Activated CD4-positive, alpha-beta T cell treated with anti-CD3 and anti-CD28 coated beads, Interleukin-2, amount 50 U/mL, for 1 hour (primary cell): Measurements from ENCODE around the gene MIP.
"Not testable (repeated sequence)": the region's sequence is repeated elsewhere in the genome, so short reads cannot be mapped to it uniquely, and the experiment has no call there.

ENCODE experiments used
- DNase-seq: peaks from one replicate; pipeline ENCODE4 v3.0.0-alpha.2; 2020

MIP gene

DNA sequence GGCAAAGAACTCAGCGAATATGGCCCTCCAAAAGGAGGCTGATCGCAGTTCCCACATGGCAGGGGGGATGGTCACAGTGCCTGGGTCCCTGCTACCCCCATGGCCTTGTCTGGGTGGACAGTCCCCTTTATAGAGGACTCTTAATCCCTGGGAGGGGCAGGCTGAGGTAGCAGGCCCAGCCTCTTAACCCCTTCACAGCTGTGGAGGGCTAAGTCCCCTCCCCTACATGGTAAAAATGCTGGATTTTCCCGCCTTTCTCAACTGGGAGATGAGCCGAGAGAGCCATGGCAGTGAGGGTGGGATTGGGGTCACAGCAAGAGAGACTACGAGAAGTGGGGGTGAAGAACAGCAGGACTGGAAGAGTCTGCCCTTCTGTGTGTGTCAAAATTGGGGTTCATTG lies at the start of gene MIP:
Gene MIP (minus strand): TSS at position 101 of the 400 bp plus-strand sequence. CDS start 44 bp downstream, at position 57.
- DNase-seq, result no peak

DNA sequence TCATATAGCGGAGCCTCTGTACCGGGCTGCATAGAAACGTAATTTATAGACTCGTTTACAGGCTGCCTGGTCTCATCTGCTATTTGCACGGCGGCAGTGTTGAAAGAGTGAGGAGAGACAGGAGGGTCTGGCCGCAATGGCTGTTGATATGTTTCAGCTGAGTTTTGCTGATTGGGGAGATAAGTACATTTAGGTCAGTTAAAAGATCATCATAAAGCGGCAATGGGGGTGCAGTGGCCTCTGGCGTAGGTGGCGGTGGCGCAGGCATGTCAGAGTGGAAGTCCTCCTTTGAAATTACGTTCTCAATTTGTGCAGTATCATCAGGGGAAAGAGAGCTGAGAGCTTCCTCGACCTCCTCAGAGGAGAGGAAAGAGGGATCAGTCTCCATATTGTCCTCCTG lies 45.4 kb upstream of the MIP start:
- DNase-seq, result not testable (repeated sequence)

DNA sequence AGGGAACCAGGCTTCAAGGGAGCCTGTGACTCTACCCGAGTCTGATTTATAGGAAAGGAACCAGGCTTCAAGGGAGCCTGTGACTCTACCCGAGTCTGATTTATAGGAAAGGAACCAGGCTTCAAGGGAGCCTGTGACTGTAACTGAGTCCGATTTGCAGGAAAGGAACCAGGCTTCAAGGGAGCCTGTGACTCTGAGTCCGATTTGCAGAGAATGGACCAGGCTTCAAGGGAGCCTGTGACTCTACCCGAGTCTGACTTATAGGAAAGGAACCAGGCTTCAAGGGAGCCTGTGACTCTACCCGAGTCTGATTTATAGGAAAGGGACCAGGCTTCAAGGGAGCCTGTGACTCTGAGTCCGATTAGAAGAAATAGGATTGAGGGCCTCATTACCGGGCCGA lies 45.0 kb upstream of the MIP start:
- not testable (repeated sequence) for DNase-seq

DNA sequence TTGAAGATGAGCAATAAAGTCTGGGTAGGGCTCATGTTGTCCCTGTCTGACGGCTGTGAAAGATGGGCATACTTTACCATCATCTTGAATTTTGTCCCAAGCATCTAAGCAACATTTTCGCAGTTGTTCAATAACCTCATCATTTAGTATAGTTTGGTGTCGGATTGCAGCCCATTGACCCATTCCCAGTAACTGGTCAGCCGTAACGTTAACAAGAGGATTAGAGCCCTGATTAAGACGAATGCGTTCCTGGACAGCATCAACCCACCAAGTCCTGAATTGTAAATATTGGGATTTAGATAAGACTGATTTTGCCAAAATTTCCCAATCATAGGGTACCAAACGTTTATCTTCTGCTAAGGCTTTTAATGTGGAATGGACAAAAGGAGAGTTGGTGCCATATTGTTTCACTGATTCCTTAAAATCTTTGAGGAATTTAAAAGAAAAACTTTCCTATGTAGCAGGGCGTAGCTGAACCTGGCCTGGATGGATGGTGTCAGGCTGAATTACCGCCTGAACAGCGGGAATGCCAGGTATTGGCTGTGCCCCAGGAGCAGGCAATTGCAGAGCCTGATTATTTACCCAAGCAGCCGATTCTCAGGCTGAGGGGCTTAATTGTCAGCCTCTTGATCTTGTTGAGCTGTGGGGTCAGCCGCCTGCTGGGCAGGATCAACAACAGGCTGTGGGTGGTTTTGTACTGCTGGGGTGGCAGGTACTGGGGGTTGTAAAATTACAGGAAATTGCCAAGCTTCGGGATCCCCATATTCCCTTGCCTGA lies 43.9 kb upstream of the MIP start:
- DNase-seq, result not testable (repeated sequence)

DNA sequence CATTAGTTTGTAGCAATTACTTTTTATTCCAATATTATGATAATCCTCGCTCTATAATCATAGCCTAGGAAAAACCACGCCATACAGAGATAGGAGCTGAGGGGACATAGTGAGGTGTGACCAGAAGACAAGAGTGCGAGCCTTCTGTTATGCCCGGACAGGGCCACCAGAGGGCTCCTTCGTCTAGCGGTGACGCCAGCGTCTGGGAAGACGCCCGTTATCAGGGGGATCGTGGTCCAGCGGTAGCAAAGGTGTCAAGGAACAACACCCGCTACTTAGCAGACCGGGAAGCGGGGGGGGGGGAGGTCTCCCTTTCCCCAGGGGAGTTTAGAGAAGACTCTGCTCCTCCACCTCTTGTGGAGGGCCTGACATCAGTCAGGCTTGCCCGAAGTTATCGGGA lies 42.2 kb upstream of the MIP start:
- peak; percentile 50 for DNase-seq

DNA sequence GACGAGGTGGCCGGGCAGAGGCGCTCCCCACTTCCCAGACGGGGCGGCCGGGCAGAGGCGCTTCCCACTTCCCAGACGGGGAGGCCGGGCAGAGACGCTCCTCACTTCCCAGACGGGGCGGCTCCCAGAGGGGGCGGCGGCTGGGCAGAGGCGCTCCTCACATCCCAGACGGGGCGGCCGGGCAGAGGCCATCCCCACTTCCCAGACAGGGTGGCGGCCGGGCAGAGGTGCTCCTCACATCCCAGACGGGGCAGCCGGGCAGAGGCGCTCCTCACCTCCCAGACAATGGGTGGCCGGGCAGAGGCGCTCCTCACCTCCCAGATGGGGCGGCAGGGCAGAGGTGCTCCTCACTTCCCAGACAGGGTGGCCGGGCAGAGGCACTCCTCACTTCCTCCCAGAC lies 40.0 kb upstream of the MIP start:
- DNase-seq, result not testable (repeated sequence)

DNA sequence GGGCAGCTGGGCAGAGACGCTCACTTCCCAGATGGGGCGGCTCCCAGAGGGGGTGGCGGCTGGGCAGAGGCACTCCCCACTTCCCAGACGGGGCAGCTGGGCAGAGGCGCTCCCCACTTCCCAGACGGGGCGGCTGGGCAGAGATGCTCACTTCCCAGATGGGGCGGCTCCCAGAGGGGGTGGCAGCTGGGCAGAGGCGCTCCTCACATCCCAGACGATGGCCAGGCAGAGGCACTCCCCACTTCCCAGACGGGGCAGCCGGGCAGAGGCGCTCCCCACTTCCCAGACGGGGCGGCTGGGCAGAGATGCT lies 39.6 kb upstream of the MIP start:
- not testable (repeated sequence) for DNase-seq

DNA sequence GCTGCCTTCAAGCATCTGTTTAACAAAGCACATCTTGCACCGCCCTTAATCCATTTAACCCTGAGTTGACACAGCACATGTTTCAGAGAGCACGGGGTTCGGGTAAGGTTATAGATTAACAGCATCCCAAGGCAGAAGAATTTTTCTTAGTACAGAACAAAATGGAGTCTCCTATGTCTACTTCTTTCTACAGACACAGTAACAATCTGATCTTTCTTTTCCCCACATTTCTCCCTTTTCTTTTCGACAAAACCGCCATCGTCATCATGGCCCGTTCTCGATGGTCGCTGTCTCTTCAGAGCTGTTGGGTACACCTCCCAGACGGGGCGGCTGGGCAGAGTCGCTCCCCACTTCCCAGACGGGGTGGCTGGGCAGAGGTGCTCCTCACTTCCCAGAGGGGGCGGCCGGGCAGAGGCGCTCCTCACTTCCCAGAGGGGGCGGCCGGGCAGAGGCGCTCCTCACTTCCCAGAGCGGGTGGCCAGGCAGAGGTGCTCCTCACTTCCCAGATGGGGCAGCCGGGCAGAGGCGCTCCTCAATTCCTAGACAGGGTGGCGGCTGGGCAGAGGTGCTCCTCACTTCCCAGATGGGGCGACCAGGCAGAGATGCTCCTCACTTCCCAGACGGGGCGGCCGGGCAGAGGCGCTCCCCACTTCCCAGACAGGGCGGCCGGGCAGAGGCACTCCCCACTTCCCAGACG lies 39.1 kb upstream of the MIP start:
- DNase-seq, result not testable (repeated sequence)

DNA sequence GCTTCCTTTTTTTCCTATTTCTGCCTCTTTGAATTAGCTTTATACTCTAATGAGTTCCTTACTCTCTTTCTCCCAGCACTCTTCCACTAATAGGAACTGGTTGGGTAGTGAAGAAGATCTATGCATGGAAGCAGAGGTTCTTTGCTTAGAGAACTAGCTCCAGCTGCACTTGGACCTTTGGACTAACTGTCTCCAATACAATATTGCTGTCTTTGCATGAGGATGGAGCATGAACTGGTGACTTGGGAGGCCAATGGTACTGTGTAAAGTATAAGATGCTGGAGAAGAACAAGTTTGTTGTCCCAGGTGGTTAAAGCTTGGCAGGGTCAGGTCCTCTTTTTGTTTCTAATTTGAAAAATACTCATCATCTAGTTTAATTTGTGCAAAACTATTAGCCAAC lies 35.9 kb upstream of the MIP start:
- no peak for DNase-seq

DNA sequence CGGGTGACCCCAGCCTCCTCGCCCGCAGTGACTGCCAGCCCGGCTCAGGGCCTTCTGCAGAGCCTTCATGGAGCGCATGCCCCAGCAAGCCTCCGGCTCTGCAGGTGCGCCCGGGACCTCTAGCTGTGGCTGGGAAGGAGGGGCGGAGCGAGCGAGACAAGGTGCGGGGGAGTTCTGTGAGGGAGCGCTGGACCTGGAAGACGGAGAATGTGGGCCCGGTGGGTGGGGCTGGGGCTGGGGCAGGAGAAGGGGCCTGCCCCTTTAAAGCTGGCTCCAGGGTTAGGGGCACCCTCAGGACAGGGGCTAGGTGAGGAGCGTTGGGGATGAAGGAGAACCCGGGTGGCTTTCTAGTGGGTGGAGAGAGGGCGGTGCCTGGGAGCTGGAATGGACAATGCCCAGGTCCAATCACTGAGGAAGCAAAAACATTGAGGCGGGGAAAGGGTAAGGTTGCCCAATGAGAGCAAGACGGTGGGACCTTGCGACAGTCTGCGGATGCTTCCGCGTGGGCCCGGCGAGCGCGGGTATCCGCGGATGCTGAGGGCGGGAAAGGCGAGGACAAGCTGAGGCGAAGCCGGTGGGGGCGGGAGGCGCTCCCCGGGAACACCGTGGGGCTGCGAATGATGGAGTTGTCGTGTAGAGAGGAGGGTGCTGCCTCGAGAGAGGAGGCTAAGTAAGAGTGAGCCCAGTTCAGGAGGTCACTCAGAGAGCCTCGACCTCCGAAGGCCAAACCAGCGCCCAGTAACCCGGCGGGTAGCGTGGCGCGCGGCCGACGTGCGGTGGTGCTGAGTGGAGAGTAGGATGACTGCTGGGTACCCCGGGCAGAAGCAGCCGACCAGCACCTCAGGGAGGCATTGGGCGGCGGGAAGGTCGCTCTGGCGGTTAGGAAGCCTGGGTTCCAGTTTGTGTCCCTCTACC lies 33.8 kb upstream of the MIP start, which contains the start of gene GLS2:
Gene GLS2 (minus strand): TSS at position 121 of the 915 bp plus-strand sequence. CDS start 43 bp downstream, at position 78.
- DNase-seq, result peak; percentile 65

DNA sequence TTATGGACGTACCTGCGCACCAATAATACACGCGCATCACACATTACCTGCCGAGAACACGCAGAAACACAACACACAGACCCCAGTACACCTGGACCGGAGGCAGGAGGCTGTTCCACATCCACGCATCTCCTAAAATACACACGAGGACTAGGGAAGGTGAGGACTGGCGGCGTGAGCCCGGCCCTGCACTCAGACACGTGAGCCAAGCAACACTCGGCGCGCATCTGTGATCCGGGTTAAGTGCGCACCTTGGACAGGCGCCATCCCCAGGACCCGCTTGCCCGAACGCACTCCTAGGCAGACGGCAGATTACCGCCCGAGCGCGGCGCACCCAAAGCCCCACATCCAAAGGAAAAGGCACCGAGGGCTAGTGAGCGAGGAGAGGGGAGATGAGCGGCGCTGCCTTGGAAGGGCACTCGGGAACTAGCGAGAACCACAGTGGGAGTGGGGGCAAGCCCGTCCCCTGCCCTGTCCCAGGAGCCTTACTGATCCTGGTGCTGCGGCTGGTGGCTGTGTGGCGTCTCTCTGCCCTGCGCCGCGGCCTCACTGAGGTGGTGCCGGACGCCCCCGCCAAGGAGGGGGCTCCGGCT lies 33.1 kb upstream of the MIP start:
- DNase-seq, result peak; percentile 22

DNA sequence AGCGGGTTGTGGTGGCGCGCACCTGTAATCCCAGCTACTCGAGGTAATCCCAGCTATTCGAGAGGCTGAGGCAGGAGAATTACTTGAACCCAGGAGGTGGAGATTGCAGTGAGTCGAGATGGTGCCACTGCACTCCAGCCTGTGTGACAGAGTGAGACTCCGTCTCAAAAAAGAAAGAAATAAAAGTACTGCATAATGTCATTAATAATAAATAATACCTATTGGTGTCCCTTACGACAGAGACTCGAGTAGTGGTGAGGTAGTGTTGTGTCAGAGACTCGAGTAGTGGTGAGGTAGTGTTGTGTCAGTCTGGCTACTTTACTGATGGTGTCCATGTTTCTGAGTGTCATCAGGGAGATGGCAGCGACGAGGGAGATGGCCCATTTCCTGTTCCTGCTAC lies 32.2 kb upstream of the MIP start:
- no peak for DNase-seq

DNA sequence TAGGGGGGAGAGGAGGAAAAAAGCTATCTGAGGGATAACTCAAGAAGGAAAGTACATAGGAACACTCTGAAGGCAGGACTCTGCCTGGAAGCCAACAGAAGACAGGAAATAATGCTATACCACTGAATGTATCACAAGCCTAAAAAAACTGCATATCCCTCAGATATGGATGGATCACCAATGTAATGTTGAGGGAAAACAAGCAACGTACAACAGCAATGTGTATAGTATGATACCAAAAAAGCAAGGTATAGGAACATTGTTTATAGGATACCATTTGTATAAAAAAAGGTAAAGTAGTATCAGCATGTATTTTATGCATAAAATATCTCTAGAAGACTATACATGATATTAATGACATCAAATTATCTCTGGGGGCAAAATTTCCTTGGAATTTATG lies 30.1 kb upstream of the MIP start:
- no peak for DNase-seq

DNA sequence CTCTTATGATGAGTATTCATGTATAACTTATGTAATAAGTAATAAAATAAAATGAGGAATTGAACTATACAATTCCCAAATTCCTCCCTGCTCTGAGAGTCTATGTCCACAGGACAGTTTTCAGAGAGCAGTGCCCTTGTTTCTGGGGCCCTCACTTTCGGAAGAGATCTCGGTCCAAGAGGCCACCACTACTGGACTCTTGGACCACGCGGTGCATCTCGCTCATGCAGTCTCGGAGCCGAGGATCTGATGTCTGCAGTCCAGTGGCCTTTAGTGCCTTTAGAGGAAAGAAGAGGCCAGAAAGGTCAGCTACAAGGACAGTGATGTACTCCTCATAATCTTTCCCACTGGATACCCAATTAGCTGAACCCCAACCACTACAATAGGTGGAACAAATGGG lies 25.2 kb upstream of the MIP start:
- DNase-seq, result no peak

DNA sequence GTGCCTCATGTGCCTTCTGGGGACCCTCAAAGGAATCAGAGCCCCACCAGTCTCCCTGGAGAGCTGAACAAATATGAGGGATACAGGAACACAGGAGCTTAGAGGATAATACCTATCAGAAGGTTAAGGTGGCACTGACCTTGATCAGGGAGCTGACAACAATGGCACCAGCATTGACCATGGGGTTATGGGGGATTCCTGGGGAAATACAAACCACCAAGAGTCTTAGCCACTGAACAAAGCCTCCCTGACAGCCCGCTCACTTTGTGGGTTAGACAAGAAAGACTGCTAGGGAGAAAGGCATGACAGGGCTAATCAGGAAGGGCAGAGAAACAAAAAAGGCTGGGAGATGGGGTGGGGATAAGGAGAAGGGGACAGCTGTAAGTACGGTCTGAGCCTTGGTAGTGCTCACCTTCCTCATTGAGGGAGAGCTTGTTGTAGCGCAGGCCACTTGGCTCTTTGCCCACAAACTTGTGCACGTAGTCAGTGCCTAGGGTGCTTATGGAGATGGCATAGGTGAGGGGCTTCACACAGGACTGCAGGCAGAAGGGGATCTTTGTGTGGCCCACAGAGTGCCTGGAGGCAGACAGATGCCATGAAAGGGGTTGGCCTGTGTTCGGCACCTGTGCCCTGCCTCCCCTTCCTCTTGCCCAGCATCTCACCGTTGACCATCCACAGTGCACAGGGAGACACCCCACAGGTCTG lies 23.2 kb upstream of the MIP start:
- no peak for DNase-seq

DNA sequence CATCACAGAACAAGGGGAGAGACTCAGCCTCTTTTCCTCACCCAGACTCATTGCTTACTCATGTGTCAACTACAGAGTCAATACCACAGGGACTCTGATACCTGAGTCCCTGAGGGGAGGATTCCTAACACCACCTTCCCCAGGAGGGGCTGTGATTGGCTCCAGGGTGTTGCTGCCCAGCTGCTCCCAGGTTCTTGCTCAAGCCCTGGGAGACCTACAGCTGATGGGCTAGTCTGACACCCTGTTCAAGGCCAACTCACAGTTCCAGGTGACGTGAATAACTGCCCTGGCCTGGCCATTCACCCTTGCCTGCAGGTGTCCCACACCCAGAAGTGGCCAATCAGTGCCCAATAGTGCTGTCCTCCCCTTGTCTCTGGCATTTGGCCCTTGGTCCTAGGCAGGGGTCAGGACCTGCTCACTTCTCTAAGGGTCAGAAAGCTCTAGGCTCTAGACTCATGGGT lies 22.5 kb upstream of the MIP start:
- no peak for DNase-seq

DNA sequence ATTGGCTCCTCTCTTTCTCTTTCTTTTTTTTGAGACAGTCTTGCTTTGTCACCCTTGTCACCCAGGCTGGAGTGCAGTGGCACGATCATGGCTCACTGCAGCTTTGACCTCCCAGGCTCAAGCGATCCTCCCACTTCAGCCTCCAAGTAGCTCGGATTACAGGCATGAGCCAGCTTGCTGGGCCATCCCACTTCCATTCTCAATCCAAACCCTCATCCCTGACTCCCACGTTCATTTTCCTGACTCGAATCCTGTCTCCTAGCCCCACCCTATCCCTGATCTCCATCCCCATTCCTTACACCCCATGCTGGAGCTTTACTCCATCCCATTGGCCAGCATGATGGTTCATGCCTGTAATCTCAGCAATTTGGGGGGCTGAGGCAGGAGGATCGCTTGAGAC lies 21.7 kb upstream of the MIP start:
- no peak for DNase-seq

DNA sequence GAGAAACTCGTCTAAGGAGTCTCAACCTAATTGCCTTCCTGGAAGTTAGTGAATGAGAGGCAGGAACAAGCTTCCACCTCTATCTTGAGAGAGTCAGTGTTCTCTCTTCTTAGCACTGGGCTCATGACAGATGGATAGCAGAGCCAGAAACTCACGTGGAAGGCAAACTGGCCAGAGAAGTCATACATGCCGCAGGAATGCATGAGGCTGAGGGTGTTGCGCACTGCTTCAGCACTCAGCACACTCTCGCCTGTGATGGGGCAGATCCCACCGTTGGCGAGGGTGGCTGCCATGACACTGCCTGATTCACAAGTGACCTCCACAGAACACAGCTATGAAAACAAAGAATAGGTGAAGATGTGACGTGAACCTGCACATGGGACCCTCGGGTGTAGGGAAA lies 19.9 kb upstream of the MIP start:
- DNase-seq, result no peak

DNA sequence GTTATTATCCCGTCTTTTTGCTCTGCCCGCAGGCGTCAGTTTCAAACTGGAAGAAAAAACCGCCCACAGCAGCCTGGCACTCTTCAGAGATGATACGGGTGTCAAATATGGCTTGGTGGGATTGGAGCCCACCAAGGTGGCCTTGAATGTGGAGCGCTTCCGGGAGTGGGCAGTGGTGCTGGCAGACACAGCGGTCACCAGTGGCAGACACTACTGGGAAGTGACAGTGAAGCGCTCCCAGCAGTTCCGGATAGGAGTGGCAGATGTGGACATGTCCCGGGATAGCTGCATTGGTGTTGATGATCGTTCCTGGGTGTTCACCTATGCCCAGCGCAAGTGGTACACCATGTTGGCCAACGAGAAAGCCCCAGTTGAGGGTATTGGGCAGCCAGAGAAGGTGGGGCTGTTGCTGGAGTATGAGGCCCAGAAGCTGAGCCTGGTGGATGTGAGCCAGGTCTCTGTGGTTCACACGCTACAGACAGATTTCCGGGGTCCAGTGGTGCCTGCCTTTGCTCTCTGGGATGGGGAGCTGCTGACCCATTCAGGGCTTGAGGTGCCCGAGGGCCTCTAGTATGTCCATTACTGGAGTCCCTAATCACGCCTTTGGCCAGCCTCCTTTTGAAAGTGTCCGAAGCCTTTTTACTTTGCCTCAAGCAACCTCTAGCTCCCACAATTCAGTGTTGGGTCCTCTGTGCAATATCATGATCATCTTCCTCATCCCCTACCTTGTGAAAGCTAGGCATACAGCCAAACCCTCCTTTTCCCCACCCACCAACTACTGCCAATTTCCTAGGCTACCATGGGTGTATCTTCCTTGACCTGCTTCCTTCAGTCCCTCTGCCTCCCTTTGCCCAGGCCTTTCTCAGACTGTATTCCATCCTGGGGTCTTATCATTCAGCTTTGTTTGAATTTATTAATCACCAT lies 14.8 kb upstream of the MIP start:
- DNase-seq, result no peak

DNA sequence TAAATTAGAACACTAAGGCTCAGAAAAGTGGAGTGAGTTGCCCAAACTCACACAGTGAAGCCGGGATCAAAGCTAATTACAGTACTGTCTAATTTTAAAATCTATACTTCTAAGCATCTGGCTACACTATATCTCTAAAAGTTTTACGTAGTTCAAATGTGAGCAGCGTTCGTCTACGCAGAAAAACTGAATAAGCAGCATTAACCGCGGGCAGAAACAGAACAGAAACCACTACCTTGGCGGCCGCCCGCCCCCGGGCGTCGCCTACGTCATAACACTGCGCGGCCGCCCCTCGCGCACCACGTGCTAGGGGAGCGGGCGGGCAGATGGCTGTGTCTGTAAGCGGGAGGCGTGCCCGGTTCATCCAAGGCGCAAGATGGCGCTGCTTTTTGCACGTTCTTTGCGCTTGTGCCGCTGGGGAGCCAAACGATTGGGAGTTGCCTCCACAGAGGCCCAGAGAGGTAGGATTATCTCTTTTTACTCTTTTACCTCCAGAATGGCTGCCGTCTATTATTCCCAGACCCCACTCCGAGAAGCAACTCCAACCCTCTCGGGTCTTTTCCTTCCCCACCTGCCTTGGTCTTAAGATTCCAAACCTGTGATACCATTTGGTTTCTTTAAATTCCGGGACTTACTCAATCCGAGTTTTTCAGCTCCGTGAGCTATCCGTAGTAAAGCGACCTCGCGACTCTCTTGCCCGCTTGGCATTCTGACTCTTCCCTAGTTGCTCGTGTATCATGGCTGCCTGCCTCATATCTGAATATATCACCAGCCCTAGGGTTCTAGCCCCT lies 14.0 kb upstream of the MIP start, which contains the start of gene SPRYD4:
Gene SPRYD4 (plus strand): TSS at position 363 of the 791 bp plus-strand sequence. CDS start 14 bp downstream, at position 377.
- DNase-seq, result peak; percentile 92
